Lower lobe of right lung (tissue), 2 donors: ENCODE measurements around the gene PLEKHM3. TPM values are rescaled to one million over a fixed set of nuclear protein-coding genes. Genes with fewer than 3 reads are reported as not detected.
A peak's percentile ranks its signal among the peaks of the same experiment; 100 is the strongest.

Source experiments
- ATAC-seq, 2 donors: fragments of 200-7000 bp; cut with Tn5 transposase; one replicate each; pipeline ENCODE4 v1.9.1; 2020 to 2022; ENCODE audit warnings: mild to moderate bottlenecking in 2 of 2, moderate library complexity in 2 of 2
- DNase-seq: peaks from one replicate; pipeline ENCODE4 v3.0.0-alpha.2; 2020
- H3K27ac ChIP-seq: fragments of 200-600 bp; one replicate; pipeline ENCODE4 v1.8.0; 2022
- H3K27me3 ChIP-seq: fragments of 200-600 bp; one replicate; pipeline ENCODE4 v1.8.0; 2022; ENCODE audit warnings: low read depth
- H3K36me3 ChIP-seq: fragments of 200-600 bp; one replicate; pipeline ENCODE4 v1.8.0; 2022; ENCODE audit warnings: mild to moderate bottlenecking
- H3K4me1 ChIP-seq: fragments of 200-600 bp; one replicate; pipeline ENCODE4 v1.8.0; 2022
- H3K4me3 ChIP-seq: fragments of 200-600 bp; one replicate; pipeline ENCODE4 v1.8.0; 2022; ENCODE audit warnings: mild to moderate bottlenecking
- H3K9me3 ChIP-seq: fragments of 200-600 bp; one replicate; pipeline ENCODE4 v1.8.0; 2022
- intact Hi-C: fragments of 100-400 bp; cut with DNase I; formaldehyde crosslinking; loops from one replicate; pipeline ENCODE4 v1.11.0; 2022
- total RNA-seq: library from RNA; stranded (reverse); fragmentation: NEBNext Ultra II Directional; extraction: Animal tissue kit (Norgen Biotek cat#: 25700); gene quantifications from one replicate; pipeline ENCODE4 v1.2.1, GENCODE V29; 2021
- TF ChIP-seq, protein P1 (sequence below): fragments of 200-600 bp; IDR thresholded peaks from one replicate; pipeline ENCODE4 v1.8.0; 2022; ENCODE audit warnings: antibody characterized with exemption, mild to moderate bottlenecking
- donor health status: DM: no; HTN: yes; CAD: no; lungs with severe emphysema.

Gene PLEKHM3
- total RNA-seq, 1 donor from 2014 or later, result 25.8 TPM

DNA sequence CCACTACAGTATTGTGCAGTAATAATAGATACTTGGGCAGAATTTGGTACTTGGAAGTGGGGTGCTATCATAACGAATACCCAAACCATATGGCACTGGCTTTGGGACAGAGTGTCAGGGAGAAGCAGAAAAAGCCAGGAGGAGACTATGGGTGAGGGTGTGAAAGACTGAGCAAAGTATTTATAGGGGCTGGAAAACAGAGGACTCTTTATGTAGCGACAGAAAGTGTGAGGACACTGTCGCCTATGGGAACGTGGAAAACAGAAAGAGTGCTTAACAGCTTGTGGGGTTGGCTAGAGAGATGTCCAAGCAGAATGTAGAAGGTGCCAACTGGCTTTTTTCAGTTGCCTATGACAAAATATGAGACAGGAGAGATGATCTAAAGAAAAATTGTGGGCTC lies 40.7 kb upstream of the PLEKHM3 start:
- Histone ChIP-seq H3K9me3 (no peaks in the 10 kb centered on the region), H3K27me3 (no peaks in the 10 kb centered on the region), H3K4me1 (no peaks in the 10 kb centered on the region), H3K27ac (no peak overlapping the region), H3K36me3 (no peaks in the 10 kb centered on the region), H3K4me3 (no peak overlapping the region)
- DNase-seq, result no peak
- no peak for ATAC-seq
- TF ChIP-seq, protein P1, sequence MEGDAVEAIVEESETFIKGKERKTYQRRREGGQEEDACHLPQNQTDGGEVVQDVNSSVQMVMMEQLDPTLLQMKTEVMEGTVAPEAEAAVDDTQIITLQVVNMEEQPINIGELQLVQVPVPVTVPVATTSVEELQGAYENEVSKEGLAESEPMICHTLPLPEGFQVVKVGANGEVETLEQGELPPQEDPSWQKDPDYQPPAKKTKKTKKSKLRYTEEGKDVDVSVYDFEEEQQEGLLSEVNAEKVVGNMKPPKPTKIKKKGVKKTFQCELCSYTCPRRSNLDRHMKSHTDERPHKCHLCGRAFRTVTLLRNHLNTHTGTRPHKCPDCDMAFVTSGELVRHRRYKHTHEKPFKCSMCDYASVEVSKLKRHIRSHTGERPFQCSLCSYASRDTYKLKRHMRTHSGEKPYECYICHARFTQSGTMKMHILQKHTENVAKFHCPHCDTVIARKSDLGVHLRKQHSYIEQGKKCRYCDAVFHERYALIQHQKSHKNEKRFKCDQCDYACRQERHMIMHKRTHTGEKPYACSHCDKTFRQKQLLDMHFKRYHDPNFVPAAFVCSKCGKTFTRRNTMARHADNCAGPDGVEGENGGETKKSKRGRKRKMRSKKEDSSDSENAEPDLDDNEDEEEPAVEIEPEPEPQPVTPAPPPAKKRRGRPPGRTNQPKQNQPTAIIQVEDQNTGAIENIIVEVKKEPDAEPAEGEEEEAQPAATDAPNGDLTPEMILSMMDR, result no peak
- intact Hi-C loops, result no loop called here

DNA sequence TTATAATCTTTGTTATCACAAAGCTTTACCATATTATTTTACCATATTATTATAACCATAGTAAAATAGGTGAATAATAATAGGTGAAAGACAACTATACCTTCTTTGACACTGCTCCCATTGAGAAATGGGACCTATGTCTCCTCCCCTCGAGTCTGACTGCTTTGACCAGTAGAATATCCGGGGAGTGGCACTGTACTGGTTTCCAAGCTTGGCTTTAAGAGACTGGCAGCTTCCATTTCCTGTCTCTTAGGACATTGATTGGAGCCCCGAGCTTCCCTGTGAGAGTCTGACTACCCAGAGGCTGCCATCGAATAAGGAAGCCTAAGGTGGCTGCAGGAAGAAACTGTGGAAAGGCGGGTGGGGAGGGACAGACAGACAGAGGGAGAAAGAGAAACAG lies 40.1 kb upstream of the PLEKHM3 start:
- Histone ChIP-seq H3K9me3 (no peaks in the 10 kb centered on the region), H3K4me1 (no peaks in the 10 kb centered on the region), H3K27me3 (no peaks in the 10 kb centered on the region), H3K36me3 (no peaks in the 10 kb centered on the region), H3K4me3 (no peak overlapping the region), H3K27ac (no peak overlapping the region)
- no peak for ATAC-seq
- DNase-seq, result no peak
- intact Hi-C loops, result no loop called here
- TF ChIP-seq, protein P1, result no peak

DNA sequence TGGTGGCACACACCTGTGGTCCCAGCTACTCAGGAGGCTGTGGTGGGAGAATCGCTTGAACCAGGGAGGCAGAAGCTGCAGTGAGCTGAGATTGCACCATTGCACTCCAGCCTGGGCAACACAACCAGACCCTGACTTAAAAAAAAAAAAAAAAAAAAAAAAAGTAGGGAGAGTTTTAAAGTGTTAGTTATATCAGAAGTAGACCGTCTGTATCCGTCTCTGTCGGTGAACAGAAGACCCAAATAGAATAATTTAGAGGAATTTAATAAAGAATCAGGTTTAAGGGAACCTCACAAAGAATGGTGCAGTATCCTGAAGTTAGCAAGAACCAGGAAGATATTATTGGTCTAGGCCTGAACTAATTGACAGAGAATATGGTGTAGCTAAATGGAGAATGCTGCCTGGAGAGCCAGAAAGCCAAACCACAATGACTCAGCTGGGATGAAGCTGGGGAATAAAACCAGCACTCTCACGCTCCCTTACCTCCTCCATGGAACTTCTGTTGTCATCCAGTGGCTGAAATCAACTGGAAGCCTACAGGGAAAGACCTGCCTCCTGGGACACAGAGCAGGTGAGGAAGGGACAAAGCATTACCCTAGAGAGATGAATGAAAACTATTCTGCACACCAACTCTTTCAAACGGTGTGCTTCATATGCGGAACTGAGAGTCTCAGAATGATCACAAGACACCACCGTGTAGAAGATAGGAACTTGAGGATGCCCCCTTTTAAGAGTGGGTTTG lies 39.1 kb upstream of the PLEKHM3 start:
- no peaks in the 10 kb centered on the region for H3K27me3 ChIP-seq
- intact Hi-C loops, result no loop called here
- H3K9me3 ChIP-seq, result no peaks in the 10 kb centered on the region
- DNase-seq (no peak), ATAC-seq (no peak)
- no peak overlapping the region for H3K27ac ChIP-seq
- H3K36me3 ChIP-seq, result no peaks in the 10 kb centered on the region
- H3K4me3 ChIP-seq, result no peak overlapping the region
- H3K4me1 ChIP-seq, result no peaks in the 10 kb centered on the region
- TF ChIP-seq, protein P1, result no peak

DNA sequence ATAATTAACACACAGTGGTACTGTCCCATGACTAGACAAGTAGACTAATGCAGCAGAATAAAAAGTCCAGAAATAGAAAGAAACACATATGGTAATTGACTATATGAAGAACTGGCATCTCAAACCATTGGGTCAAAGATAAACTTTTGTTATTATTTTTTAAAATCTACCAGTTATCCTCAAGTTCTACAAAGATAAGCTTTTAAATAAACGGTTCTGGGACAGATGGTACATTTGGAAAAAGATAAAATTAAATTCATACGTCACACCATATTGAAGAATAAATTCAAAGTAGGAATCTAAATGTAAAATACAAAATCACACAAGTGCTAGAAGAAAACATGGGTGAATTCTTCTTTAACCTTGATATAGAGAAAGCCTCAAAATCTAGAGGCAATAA lies 37.6 kb upstream of the PLEKHM3 start:
- intact Hi-C loops, result no loop called here
- Histone ChIP-seq H3K27me3 (no peaks in the 10 kb centered on the region), H3K27ac (no peak overlapping the region), H3K36me3 (no peaks in the 10 kb centered on the region), H3K4me1 (no peaks in the 10 kb centered on the region), H3K4me3 (no peak overlapping the region), H3K9me3 (no peaks in the 10 kb centered on the region)
- TF ChIP-seq, protein P1, result no peak
- DNase-seq (no peak), ATAC-seq (no peak)

DNA sequence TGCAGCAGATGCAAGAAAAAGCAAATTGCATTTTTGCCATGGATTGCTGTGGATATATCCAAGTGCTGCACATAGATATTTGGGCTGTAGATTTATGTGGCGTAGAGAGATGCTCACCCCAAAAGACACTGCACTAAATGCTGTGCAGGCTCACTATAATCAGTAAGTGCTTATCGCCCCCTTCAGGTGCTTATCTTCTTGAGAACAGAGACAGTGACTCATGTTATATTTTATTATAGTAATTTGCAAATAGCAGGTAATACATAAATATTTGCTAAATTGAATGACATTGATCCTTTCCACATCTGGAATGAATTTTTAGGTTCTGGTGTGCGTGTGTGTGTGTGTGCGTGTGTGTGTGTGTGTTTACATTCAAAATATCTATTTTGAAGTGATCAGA lies 36.8 kb upstream of the PLEKHM3 start:
- no peak for ATAC-seq
- intact Hi-C loops, result no loop called here
- TF ChIP-seq, protein P1, result peak; percentile 21

More for the DNA sequence above, 36.8 kb upstream of the PLEKHM3 start:
- DNase-seq, result no peak
- H3K9me3 ChIP-seq, result no peaks in the 10 kb centered on the region
- H3K4me1 ChIP-seq, result no peaks in the 10 kb centered on the region
- no peak overlapping the region for H3K4me3 ChIP-seq
- H3K36me3 ChIP-seq, result no peaks in the 10 kb centered on the region
- H3K27me3 ChIP-seq, result no peaks in the 10 kb centered on the region
- H3K27ac ChIP-seq, result no peak overlapping the region
